SJSA1 (cell line): ENCODE measurements around the gene DOC2A. TPM values are rescaled to one million over a fixed set of nuclear protein-coding genes. Genes with fewer than 3 reads are reported as not detected.
"Not testable (repeated sequence)": the region's sequence is repeated elsewhere in the genome, so short reads cannot be mapped to it uniquely, and the experiment has no call there.

ENCODE experiments used
- DNase-seq, 2 experiments: peaks; one replicate each; pipeline ENCODE4 v3.0.0-alpha.2; 2015 to 2020; ENCODE audit warnings: low spot score in 2 of 2, low read depth in 1 of 2
- H3K27ac ChIP-seq: fragments of 250-450 bp; sonication (Bioruptor Pico); 2 replicates; pipeline ENCODE4 v1.5.1; 2020; ENCODE audit warnings: mild to moderate bottlenecking, moderate library complexity
- H3K27me3 ChIP-seq: fragments of 250-450 bp; sonication (Bioruptor Pico); replicated peaks from 2 replicates; pipeline ENCODE4 v1.5.1; 2020; ENCODE audit warnings: mild to moderate bottlenecking, moderate library complexity
- H3K36me3 ChIP-seq: fragments of 250-450 bp; sonication (Bioruptor Pico); 2 replicates; pipeline ENCODE4 v1.5.1; 2020; ENCODE audit warnings: mild to moderate bottlenecking
- H3K4me1 ChIP-seq: fragments of 250-450 bp; sonication (Bioruptor Pico); replicated peaks from 2 replicates; pipeline ENCODE4 v1.6.1; 2021; ENCODE audit warnings: mild to moderate bottlenecking
- H3K4me3 ChIP-seq: fragments of 250-450 bp; sonication (Bioruptor Pico); 2 replicates; pipeline ENCODE4 v1.5.1; 2020; ENCODE audit warnings: mild to moderate bottlenecking
- H3K9me3 ChIP-seq: fragments of 250-450 bp; sonication (Bioruptor Pico); replicated peaks from 2 replicates; pipeline ENCODE4 v1.5.1; 2020; ENCODE audit warnings: mild to moderate bottlenecking
- total RNA-seq: library from RNA; depleted of rRNA; stranded (reverse); fragments of >200 nt; shearing (Covaris generic); gene quantifications from 2 replicates; pipeline ENCODE4 v1.2.3, GENCODE V29; 2014

Gene DOC2A
- total RNA-seq, 1 experiment from 2014 or later, result not detected

- no peak overlapping the region for H3K27ac ChIP-seq
- no peak for DNase-seq
Measured at GRCh38 chr16:29972992-29973383, 37.8 kb downstream of the DOC2A start.

GRCh38 chr16:29972500-29972899 is 38.3 kb downstream of the DOC2A start:
- Histone ChIP-seq H3K27me3 (no peaks in the 10 kb centered on the region), H3K27ac (no peak overlapping the region), H3K9me3 (0 out of 2 replicates have a peak, but pooled peaks cover 2% of the 10 kb centered on the region), H3K36me3 (peaks cover 39% of the 10 kb centered on the region), H3K4me1 (peaks cover 15% of the 10 kb centered on the region), H3K4me3 (no peak overlapping the region)
- DNase-seq, result no peak

More at GRCh38 chr16:29972992-29973383, 37.8 kb downstream of the DOC2A start:
- peaks cover 43% of the 10 kb centered on the region for H3K36me3 ChIP-seq
- 0 out of 2 replicates have a peak, but pooled peaks cover 2% of the 10 kb centered on the region for H3K9me3 ChIP-seq
- no peak overlapping the region; the same call in 1 of the 2 replicates for H3K4me3 ChIP-seq
- peaks cover 15% of the 10 kb centered on the region for H3K4me1 ChIP-seq
- H3K27me3 ChIP-seq, result no peaks in the 10 kb centered on the region

- Histone ChIP-seq H3K4me1 (peaks cover 15% of the 10 kb centered on the region), H3K27ac (no peak overlapping the region), H3K36me3 (peaks cover 30% of the 10 kb centered on the region), H3K4me3 (no peak overlapping the region), H3K9me3 (0 out of 2 replicates have a peak, but pooled peaks cover 2% of the 10 kb centered on the region), H3K27me3 (no peaks in the 10 kb centered on the region)
- no peak for DNase-seq
Measured at GRCh38 chr16:29971304-29971703, 39.5 kb downstream of the DOC2A start.

- DNase-seq, result no peak
- Histone ChIP-seq H3K27ac (no peak overlapping the region), H3K9me3 (0 out of 2 replicates have a peak, but pooled peaks cover 1% of the 10 kb centered on the region), H3K4me1 (no peaks in the 10 kb centered on the region), H3K4me3 (no peak overlapping the region), H3K36me3 (peaks cover 18% of the 10 kb centered on the region), H3K27me3 (no peaks in the 10 kb centered on the region)
Measured at GRCh38 chr16:29968205-29968604, 42.6 kb downstream of the DOC2A start.

- Histone ChIP-seq H3K9me3 (no peaks in the 10 kb centered on the region), H3K4me3 (no peak overlapping the region; the same call in 1 of the 2 replicates), H3K36me3 (peaks cover 3% of the 10 kb centered on the region; the same call in 1 of the 2 replicates), H3K27me3 (no peaks in the 10 kb centered on the region), H3K4me1 (peaks cover 14% of the 10 kb centered on the region), H3K27ac (no peak overlapping the region)
- no peak for DNase-seq
Measured at GRCh38 chr16:29963021-29963743, 47.6 kb downstream of the DOC2A start.

- Histone ChIP-seq H3K4me3 (peak overlapping the region; percentile 53), H3K27ac (peak overlapping the region; percentile 50), H3K4me1 (peaks cover 14% of the 10 kb centered on the region), H3K27me3 (no peaks in the 10 kb centered on the region), H3K9me3 (no peaks in the 10 kb centered on the region), H3K36me3 (no peaks in the 10 kb centered on the region; the same call in 1 of the 2 replicates)
- DNase-seq, result peak in 1 of 2 experiments; percentile 31
Measured at GRCh38 chr16:29962344-29962994, 48.4 kb downstream of the DOC2A start.

GRCh38 chr16:29961479-29962343 is 49.1 kb downstream of the DOC2A start, which contains the start of gene TMEM219:
TSS of gene TMEM219 (plus strand) at chr16:29962079. CDS start at chr16:29963144, 1,065 bp downstream.
- no peaks in the 10 kb centered on the region for H3K36me3 ChIP-seq
- H3K27me3 ChIP-seq, result no peaks in the 10 kb centered on the region
- peak; percentile 91 to 98 for DNase-seq
- H3K4me1 ChIP-seq, result peaks cover 14% of the 10 kb centered on the region
- peak within 1 kb of the TSS; percentile 50 for H3K27ac ChIP-seq
- H3K9me3 ChIP-seq, result no peaks in the 10 kb centered on the region
- H3K4me3 ChIP-seq, result peak within 1 kb of the TSS; percentile 53

GRCh38 chr16:29961127-29961478 is 49.7 kb downstream of the DOC2A start:
- no peaks in the 10 kb centered on the region for H3K36me3 ChIP-seq
- peaks cover 14% of the 10 kb centered on the region for H3K4me1 ChIP-seq
- no peaks in the 10 kb centered on the region for H3K27me3 ChIP-seq
- no peak for DNase-seq
- H3K9me3 ChIP-seq, result no peaks in the 10 kb centered on the region
- peak overlapping the region; percentile 53 for H3K4me3 ChIP-seq
- H3K27ac ChIP-seq, result no peak overlapping the region

- H3K4me3 ChIP-seq, H3K27ac ChIP-seq, H3K9me3 ChIP-seq, H3K27me3 ChIP-seq, DNase-seq, H3K36me3 ChIP-seq: not testable (repeated sequence)
- H3K4me1 ChIP-seq, result peaks cover 14% of the 10 kb centered on the region
Measured at GRCh38 chr16:29959821-29960220, 51.0 kb downstream of the DOC2A start.

GRCh38 chr16:29959293-29959692 is 51.5 kb downstream of the DOC2A start:
- Histone ChIP-seq H3K27me3 (no peaks in the 10 kb centered on the region), H3K9me3 (no peaks in the 10 kb centered on the region), H3K4me1 (peaks cover 14% of the 10 kb centered on the region), H3K36me3 (no peaks in the 10 kb centered on the region), H3K27ac (no peak overlapping the region), H3K4me3 (no peak overlapping the region)
- DNase-seq, result no peak

GRCh38 chr16:29958756-29959155 is 52.1 kb downstream of the DOC2A start:
- Histone ChIP-seq H3K9me3 (no peaks in the 10 kb centered on the region), H3K4me3 (no peak overlapping the region), H3K27ac (no peak overlapping the region), H3K27me3 (no peaks in the 10 kb centered on the region), H3K4me1 (peaks cover 14% of the 10 kb centered on the region), H3K36me3 (no peaks in the 10 kb centered on the region)
- no peak for DNase-seq
